ENCODE data around the gene CNOT6. TPM values are rescaled to one million over a fixed set of nuclear protein-coding genes. Genes with fewer than 3 reads are reported as not detected.

Gene CNOT6
- total and polyA plus RNA-seq, 9 donors: 11.7 to 29.7 (median 23.7) TPM

GRCh38 chr5:180555168-180555921, 61.2 kb downstream of the CNOT6 start:
- Histone ChIP-seq H3K27me3 (ENCODE audit: control insufficient read depth, insufficient read depth, low read length) (no peaks in the 10 kb centered on the region), H3K27ac (ENCODE audit: low read length) (no peak overlapping the region), H3K36me3 (ENCODE audit: control insufficient read depth, insufficient read depth, low read length) (peaks cover 27% of the 10 kb centered on the region), H3K4me3 (ENCODE audit: low read length) (no peak overlapping the region), H3K4me1 (ENCODE audit: control insufficient read depth, insufficient read depth, low read length) (no peaks in the 10 kb centered on the region), H3K9me3 (replicated peaks; ENCODE audit: control insufficient read depth, low read depth, low read length) (no peaks in the 10 kb centered on the region)
- 40% methylated on average over 1 of the region's 7 CpGs for WGBS (ENCODE audit: insufficient coverage)
- DNase-seq: no peak

DNA sequence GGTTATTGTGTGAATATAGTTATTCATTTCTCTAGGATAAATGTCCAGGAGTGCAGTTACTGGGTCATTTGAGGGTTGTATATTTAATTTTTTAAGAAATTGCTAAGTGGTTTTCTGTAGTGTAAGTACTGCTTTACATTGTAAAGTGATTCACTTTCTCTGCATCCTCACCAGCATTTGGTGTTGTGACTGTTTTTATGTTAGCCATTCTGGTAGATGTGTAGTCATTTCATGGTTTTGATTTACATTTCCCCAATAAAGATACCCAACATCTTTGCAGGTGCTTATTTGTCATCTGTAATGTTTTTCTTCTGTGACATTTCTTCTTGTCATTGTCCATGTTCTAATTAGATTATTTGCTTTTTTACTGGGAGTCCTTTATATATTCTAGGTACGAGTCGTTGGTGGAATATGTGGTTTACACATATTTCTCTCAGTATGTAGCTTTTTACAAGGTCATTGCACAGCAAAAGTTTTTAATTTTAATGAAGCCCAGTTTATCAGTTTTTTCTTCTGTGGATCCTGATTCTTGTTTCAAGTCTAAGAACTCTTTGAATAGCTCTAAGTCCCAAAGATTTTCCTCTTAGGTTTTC, 63.1 kb downstream of the CNOT6 start:
- H3K9me3 ChIP-seq (replicated peaks; ENCODE audit: control insufficient read depth, low read depth, low read length): no peaks in the 10 kb centered on the region
- H3K27ac ChIP-seq (ENCODE audit: low read length): no peak overlapping the region
- no peak overlapping the region for H3K4me3 ChIP-seq (ENCODE audit: low read length)
- no peaks in the 10 kb centered on the region for H3K4me1 ChIP-seq (ENCODE audit: control insufficient read depth, insufficient read depth, low read length)
- DNase-seq: no peak
- H3K36me3 ChIP-seq (ENCODE audit: control insufficient read depth, insufficient read depth, low read length): peaks cover 20% of the 10 kb centered on the region
- no CpG with 5 or more reads among the region's 2 CpGs for whole genome bisulfite sequencing (ENCODE audit: insufficient coverage)
- H3K27me3 ChIP-seq (ENCODE audit: control insufficient read depth, insufficient read depth, low read length): no peaks in the 10 kb centered on the region

- Histone ChIP-seq H3K27me3 (ENCODE audit: control insufficient read depth, insufficient read depth, low read length) (no peaks in the 10 kb centered on the region), H3K4me3 (ENCODE audit: low read length) (no peak overlapping the region), H3K4me1 (ENCODE audit: control insufficient read depth, insufficient read depth, low read length) (no peaks in the 10 kb centered on the region), H3K27ac (ENCODE audit: low read length) (no peak overlapping the region), H3K36me3 (ENCODE audit: control insufficient read depth, insufficient read depth, low read length) (peaks cover 22% of the 10 kb centered on the region), H3K9me3 (replicated peaks; ENCODE audit: control insufficient read depth, low read depth, low read length) (no peaks in the 10 kb centered on the region)
- 77% methylated on average over 4 of the region's 11 CpGs for WGBS (ENCODE audit: insufficient coverage)
- DNase-seq: no peak
Measured at GRCh38 chr5:180558232-180558631, 64.1 kb downstream of the CNOT6 start.

DNA sequence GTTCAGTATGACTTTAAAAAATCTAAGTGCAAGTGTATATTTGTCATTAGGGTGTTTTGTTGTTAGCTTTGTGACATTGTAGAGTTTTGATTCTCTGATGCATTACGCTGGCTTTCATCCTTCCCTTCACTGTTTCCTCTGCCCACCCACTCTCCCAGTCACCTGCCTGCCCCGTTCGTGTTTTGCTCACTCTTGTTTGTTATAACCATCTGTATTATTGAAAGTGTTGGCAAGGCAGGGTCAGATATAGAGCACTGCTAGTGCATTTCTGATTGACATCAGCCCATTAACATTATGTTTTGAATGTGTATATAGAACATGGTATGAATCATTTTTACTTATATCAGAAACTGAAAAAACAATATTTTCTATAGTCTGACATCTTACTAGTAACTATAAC, 69.8 kb downstream of the CNOT6 start:
- Histone ChIP-seq H3K4me1 (ENCODE audit: control insufficient read depth, insufficient read depth, low read length) (no peaks in the 10 kb centered on the region), H3K27ac (ENCODE audit: low read length) (no peak overlapping the region), H3K9me3 (replicated peaks; ENCODE audit: control insufficient read depth, low read depth, low read length) (no peaks in the 10 kb centered on the region), H3K36me3 (ENCODE audit: control insufficient read depth, insufficient read depth, low read length) (peaks cover 30% of the 10 kb centered on the region), H3K27me3 (ENCODE audit: control insufficient read depth, insufficient read depth, low read length) (no peaks in the 10 kb centered on the region), H3K4me3 (ENCODE audit: low read length) (no peak overlapping the region)
- no peak for DNase-seq
- WGBS (ENCODE audit: insufficient coverage): no CpG with 5 or more reads among the region's 3 CpGs

GRCh38 chr5:180568914-180569313, 74.7 kb downstream of the CNOT6 start:
- no peaks in the 10 kb centered on the region for H3K27me3 ChIP-seq (ENCODE audit: control insufficient read depth, insufficient read depth, low read length)
- no peak for DNase-seq
- peaks cover 44% of the 10 kb centered on the region for H3K36me3 ChIP-seq (ENCODE audit: control insufficient read depth, insufficient read depth, low read length)
- no peaks in the 10 kb centered on the region for H3K4me1 ChIP-seq (ENCODE audit: control insufficient read depth, insufficient read depth, low read length)
- no peaks in the 10 kb centered on the region for H3K9me3 ChIP-seq (replicated peaks; ENCODE audit: control insufficient read depth, low read depth, low read length)
- H3K4me3 ChIP-seq (ENCODE audit: low read length): no peak overlapping the region
- 100% methylated on average over 4 of the region's 8 CpGs for whole genome bisulfite sequencing (ENCODE audit: insufficient coverage)
- no peak overlapping the region for H3K27ac ChIP-seq (ENCODE audit: low read length)

DNA sequence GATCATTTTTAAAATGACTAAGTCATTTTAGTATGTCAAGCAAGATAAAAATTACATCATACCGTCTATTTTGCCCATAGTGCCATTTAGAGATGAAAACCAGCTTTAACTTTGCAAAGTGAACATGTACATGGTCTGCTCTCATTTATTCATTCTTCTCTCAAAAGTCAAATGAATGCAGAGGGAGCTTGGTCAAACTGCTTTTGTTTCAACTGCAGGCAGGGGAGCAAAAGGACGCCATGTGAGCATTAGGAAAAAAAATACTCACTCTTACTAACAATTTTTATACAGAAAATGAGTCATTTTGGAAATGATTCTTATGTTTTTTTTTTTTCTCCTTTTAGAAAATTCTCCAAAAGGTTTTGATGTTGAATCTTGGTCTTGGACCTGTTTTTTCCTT, 81.4 kb downstream of the CNOT6 start:
- WGBS (ENCODE audit: insufficient coverage): no CpG with 5 or more reads among the region's 2 CpGs
- H3K4me1 ChIP-seq (ENCODE audit: control insufficient read depth, insufficient read depth, low read length): no peaks in the 10 kb centered on the region
- DNase-seq: no peak
- H3K9me3 ChIP-seq (replicated peaks; ENCODE audit: control insufficient read depth, low read depth, low read length): no peaks in the 10 kb centered on the region
- no peaks in the 10 kb centered on the region for H3K27me3 ChIP-seq (ENCODE audit: control insufficient read depth, insufficient read depth, low read length)
- H3K4me3 ChIP-seq (ENCODE audit: low read length): no peak overlapping the region
- H3K27ac ChIP-seq (ENCODE audit: low read length): no peak overlapping the region
- peaks cover 26% of the 10 kb centered on the region for H3K36me3 ChIP-seq (ENCODE audit: control insufficient read depth, insufficient read depth, low read length)

DNA sequence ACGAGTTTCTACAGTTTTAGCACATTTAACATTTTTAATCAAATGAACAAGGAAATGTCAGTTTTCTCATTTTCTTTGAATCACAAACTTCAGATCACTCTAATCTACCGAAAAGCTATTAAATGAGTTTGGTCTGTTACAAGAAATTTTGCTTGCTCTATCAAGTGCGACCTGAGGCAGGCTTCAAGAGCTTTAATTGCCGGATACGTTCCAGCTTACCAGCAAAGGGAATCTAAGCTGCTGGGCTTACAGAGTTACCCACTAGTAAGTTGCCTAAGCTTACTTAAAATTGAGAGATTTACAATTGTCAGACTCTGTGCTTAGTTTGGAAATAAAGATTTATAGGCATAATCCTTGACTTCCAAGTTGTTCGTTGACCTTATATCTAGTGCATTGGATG, 86.5 kb downstream of the CNOT6 start:
- Histone ChIP-seq H3K27ac (ENCODE audit: low read length) (no peak overlapping the region), H3K4me3 (ENCODE audit: low read length) (no peak overlapping the region), H3K9me3 (replicated peaks; ENCODE audit: control insufficient read depth, low read depth, low read length) (peaks cover 10% of the 10 kb centered on the region), H3K27me3 (ENCODE audit: control insufficient read depth, insufficient read depth, low read length) (no peaks in the 10 kb centered on the region), H3K36me3 (ENCODE audit: control insufficient read depth, insufficient read depth, low read length) (peaks cover 4% of the 10 kb centered on the region), H3K4me1 (ENCODE audit: control insufficient read depth, insufficient read depth, low read length) (no peaks in the 10 kb centered on the region)
- no peak for DNase-seq
- 70% methylated on average over 1 of the region's 6 CpGs for WGBS (ENCODE audit: insufficient coverage)

- DNase-seq: no peak
Measured at GRCh38 chr5:180583738-180584137, 89.6 kb downstream of the CNOT6 start.

GRCh38 chr5:180586204-180586603, 92.0 kb downstream of the CNOT6 start:
- H3K27ac ChIP-seq (ENCODE audit: low read length): no peak overlapping the region
- H3K27me3 ChIP-seq (ENCODE audit: control insufficient read depth, insufficient read depth, low read length): peaks cover 29% of the 10 kb centered on the region
- peaks cover 10% of the 10 kb centered on the region for H3K9me3 ChIP-seq (replicated peaks; ENCODE audit: control insufficient read depth, low read depth, low read length)
- no CpG with 5 or more reads among the region's 3 CpGs for WGBS (ENCODE audit: insufficient coverage)
- no peaks in the 10 kb centered on the region for H3K36me3 ChIP-seq (ENCODE audit: control insufficient read depth, insufficient read depth, low read length)
- no peak for DNase-seq
- peaks cover 9% of the 10 kb centered on the region for H3K4me1 ChIP-seq (ENCODE audit: control insufficient read depth, insufficient read depth, low read length)
- H3K4me3 ChIP-seq (ENCODE audit: low read length): no peak overlapping the region

More at GRCh38 chr5:180583738-180584137, 89.6 kb downstream of the CNOT6 start:
- Histone ChIP-seq H3K27ac (ENCODE audit: low read length) (no peak overlapping the region), H3K27me3 (ENCODE audit: control insufficient read depth, insufficient read depth, low read length) (peaks cover 10% of the 10 kb centered on the region), H3K4me1 (ENCODE audit: control insufficient read depth, insufficient read depth, low read length) (no peaks in the 10 kb centered on the region), H3K36me3 (ENCODE audit: control insufficient read depth, insufficient read depth, low read length) (no peaks in the 10 kb centered on the region), H3K9me3 (replicated peaks; ENCODE audit: control insufficient read depth, low read depth, low read length) (peaks cover 10% of the 10 kb centered on the region), H3K4me3 (ENCODE audit: low read length) (no peak overlapping the region)
- no CpG with 5 or more reads among the region's 2 CpGs for WGBS (ENCODE audit: insufficient coverage)

DNA sequence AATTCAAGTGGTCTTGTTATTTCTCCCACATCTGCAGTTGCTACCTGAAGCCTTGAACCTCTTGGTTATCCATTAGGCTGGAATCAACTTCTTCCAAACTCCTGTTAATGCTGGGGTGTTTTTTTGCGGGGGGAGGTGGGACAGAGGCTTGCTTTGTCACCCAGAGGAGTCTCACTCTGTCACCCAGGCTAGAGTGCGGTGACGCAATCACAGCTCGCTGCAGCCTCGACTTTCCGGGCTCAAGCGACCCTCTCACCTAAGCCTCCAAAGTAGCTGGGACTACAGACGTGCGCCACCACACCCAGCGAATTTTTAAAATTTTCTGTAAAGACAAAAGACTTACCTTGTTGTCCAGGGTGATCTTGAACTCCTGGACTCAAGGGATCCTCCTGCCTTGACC, 92.7 kb downstream of the CNOT6 start:
- no peak overlapping the region for H3K27ac ChIP-seq (ENCODE audit: low read length)
- no peaks in the 10 kb centered on the region for H3K36me3 ChIP-seq (ENCODE audit: control insufficient read depth, insufficient read depth, low read length)
- peaks cover 13% of the 10 kb centered on the region for H3K4me1 ChIP-seq (ENCODE audit: control insufficient read depth, insufficient read depth, low read length)
- peaks cover 10% of the 10 kb centered on the region for H3K9me3 ChIP-seq (replicated peaks; ENCODE audit: control insufficient read depth, low read depth, low read length)
- no peak overlapping the region for H3K4me3 ChIP-seq (ENCODE audit: low read length)
- peaks cover 32% of the 10 kb centered on the region for H3K27me3 ChIP-seq (ENCODE audit: control insufficient read depth, insufficient read depth, low read length)
- WGBS (ENCODE audit: insufficient coverage): 91% methylated on average over 7 of the region's 10 CpGs
- DNase-seq: no peak

Measured in muscle of leg (tissue), 11 donors.